ENCODE measurements around the gene KRTAP19-4.
"Not testable (repeated sequence)": the region's sequence is repeated elsewhere in the genome, so short reads cannot be mapped to it uniquely, and the experiment has no call there.

The KRTAP19-4 gene

DNA sequence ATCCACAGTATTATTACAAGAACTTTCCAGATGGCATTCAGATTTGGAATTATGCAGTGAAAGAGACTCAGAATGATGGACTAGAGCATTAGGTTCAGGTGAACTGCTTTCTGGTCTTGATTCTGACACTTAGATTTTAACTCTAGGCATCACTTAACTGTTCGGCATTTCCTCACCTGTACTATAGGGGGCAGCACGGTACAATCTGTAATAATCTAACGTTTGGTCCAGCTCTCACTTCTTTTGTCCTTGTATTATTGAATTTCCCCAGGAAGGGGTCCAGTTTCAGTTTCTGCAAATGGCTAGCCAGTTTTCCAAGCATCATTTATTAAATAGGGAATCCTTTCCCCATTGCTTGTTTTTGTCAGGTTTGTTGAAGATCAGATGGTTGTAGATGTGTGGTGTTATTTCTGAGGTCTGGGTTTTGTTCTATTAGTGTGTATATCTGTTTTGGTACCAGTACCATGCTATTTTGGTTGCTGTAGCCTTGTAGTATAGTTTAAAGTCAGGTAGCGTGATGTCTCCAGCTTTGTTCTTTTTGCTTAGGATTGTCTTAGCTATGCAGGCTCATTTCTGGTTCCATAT is 8.7 kb upstream of the KRTAP19-4 start:
- no CpG with 5 or more reads among the region's 4 CpGs for WGBS, 2 donors (ENCODE audit: extremely low coverage in 2 of 2, insufficient read length in 2 of 2, insufficient replicate concordance in 1 of 2)
- H2AK5ac ChIP-seq (ENCODE audit: low read depth, low read length); H3K18ac ChIP-seq (ENCODE audit: low read length); H3K27me3 ChIP-seq (ENCODE audit: control insufficient read depth in 3 of 3, insufficient read depth in 3 of 3, low read depth in 1 of 3, low read length in 3 of 3); H3K4me2 ChIP-seq (ENCODE audit: insufficient read depth, low read length, poor library complexity, severe bottlenecking); H3K4ac ChIP-seq (ENCODE audit: low read length); H3K9ac ChIP-seq (ENCODE audit: low read depth, low read length, poor library complexity); H4K91ac ChIP-seq (ENCODE audit: low read depth, low read length, poor library complexity); H3K9me3 ChIP-seq (replicated peaks in 1 of 2; ENCODE audit: control insufficient read depth in 2 of 2, insufficient read depth in 1 of 2, low read depth in 1 of 2, low read length in 2 of 2); H4K8ac ChIP-seq (ENCODE audit: low read depth, low read length); H2BK15ac ChIP-seq (ENCODE audit: low read length); H2BK120ac ChIP-seq (ENCODE audit: low read depth, low read length); H3K23ac ChIP-seq (ENCODE audit: low read depth, low read length, poor library complexity); H2AFZ ChIP-seq (ENCODE audit: low read length); H2BK12ac ChIP-seq (ENCODE audit: low read length); H3K14ac ChIP-seq (ENCODE audit: low read length); H3K4me3 ChIP-seq (ENCODE audit: low read length in 2 of 2); H2BK5ac ChIP-seq (ENCODE audit: low read length); H3K36me3 ChIP-seq (replicated peaks in 1 of 2; ENCODE audit: control insufficient read depth in 2 of 2, insufficient read depth in 2 of 2, low read length in 2 of 2); H3K79me1 ChIP-seq (ENCODE audit: low read depth, low read length); H3K27ac ChIP-seq (replicated peaks; ENCODE audit: low read length); H3K4me1 ChIP-seq (ENCODE audit: control insufficient read depth in 2 of 2, insufficient read depth in 1 of 2, low read depth in 1 of 2, low read length in 2 of 2): not testable (repeated sequence)
- DNase-seq (ENCODE audit: low spot score) = peak; percentile 8

DNA sequence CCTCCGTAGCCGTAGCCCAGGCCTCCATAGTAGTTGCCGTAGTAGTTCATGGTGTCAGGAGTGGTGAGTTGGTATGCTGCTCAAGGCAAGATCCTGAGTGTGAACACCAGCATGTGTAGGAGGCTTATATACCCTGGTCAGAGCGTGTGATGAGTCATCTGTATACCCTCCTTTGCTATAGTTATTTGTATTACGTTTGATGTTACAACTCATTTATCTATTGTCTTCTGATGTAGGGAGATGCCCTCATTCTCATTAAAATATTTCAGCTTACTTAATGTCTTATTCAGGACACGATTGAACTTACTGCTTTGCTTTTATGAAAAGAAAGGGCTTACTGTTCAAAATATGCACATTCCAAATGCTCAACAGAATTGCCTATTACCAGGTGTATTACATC is 5.1 kb upstream of the KRTAP19-4 start, which contains the start of gene KRTAP19-5:
Gene KRTAP19-5, minus strand, starts transcription at position 101 of the 400 bp plus-strand sequence. Its CDS starts 51 bp downstream, at position 50.
- Histone ChIP-seq H3K23ac (ENCODE audit: low read depth, low read length, poor library complexity) (no peak within 1 kb of the TSS), H4K91ac (ENCODE audit: low read depth, low read length, poor library complexity) (no peak within 1 kb of the TSS), H3K4me1 (ENCODE audit: control insufficient read depth in 2 of 2, insufficient read depth in 1 of 2, low read depth in 1 of 2, low read length in 2 of 2) (no peaks in the 10 kb centered on the region), H2BK120ac (ENCODE audit: low read depth, low read length) (no peak within 1 kb of the TSS), H2AK5ac (ENCODE audit: low read depth, low read length) (no peak within 1 kb of the TSS), H3K27me3 (ENCODE audit: control insufficient read depth in 3 of 3, insufficient read depth in 3 of 3, low read depth in 1 of 3, low read length in 3 of 3) (no peaks in the 10 kb centered on the region), H3K4me3 (ENCODE audit: low read length in 2 of 2) (no peak within 1 kb of the TSS), H2BK5ac (ENCODE audit: low read length) (no peak within 1 kb of the TSS), H3K9me3 (replicated peaks in 1 of 2; ENCODE audit: control insufficient read depth in 2 of 2, insufficient read depth in 1 of 2, low read depth in 1 of 2, low read length in 2 of 2) (no peaks in the 10 kb centered on the region), H3K36me3 (replicated peaks in 1 of 2; ENCODE audit: control insufficient read depth in 2 of 2, insufficient read depth in 2 of 2, low read length in 2 of 2) (no peaks in the 10 kb centered on the region), H3K27ac (replicated peaks; ENCODE audit: low read length) (no peak within 1 kb of the TSS), H2BK12ac (ENCODE audit: low read length) (no peak within 1 kb of the TSS), H3K14ac (ENCODE audit: low read length) (no peak within 1 kb of the TSS), H3K9ac (ENCODE audit: low read depth, low read length, poor library complexity) (no peak within 1 kb of the TSS), H2AFZ (ENCODE audit: low read length) (no peak within 1 kb of the TSS), H2BK15ac (ENCODE audit: low read length) (no peak within 1 kb of the TSS), H3K79me1 (ENCODE audit: low read depth, low read length) (no peaks in the 10 kb centered on the region), H3K18ac (ENCODE audit: low read length) (peak within 1 kb of the TSS; percentile 20), H4K8ac (ENCODE audit: low read depth, low read length) (no peak within 1 kb of the TSS), H3K4me2 (ENCODE audit: insufficient read depth, low read length, poor library complexity, severe bottlenecking) (no peak within 1 kb of the TSS), H3K4ac (ENCODE audit: low read length) (no peak within 1 kb of the TSS)
- no CpG with 5 or more reads among the region's 6 CpGs for WGBS, 2 donors (ENCODE audit: extremely low coverage in 2 of 2, insufficient read length in 2 of 2, insufficient replicate concordance in 1 of 2)
- no peak for DNase-seq (ENCODE audit: low spot score)

GRCh38 chr21:30491963-30492428 is 5.0 kb downstream of the KRTAP19-4 start, which contains the start of gene KRTAP19-3:
Gene KRTAP19-3, minus strand, starts transcription at chr21:30492013. Its CDS starts 56 bp downstream, at chr21:30491957.
- DNase-seq (ENCODE audit: low spot score) = no peak
- H4K91ac ChIP-seq (ENCODE audit: low read depth, low read length, poor library complexity) = no peak within 1 kb of the TSS
- no peak within 1 kb of the TSS for H3K23ac ChIP-seq (ENCODE audit: low read depth, low read length, poor library complexity)
- H2BK12ac ChIP-seq (ENCODE audit: low read length) = no peak within 1 kb of the TSS
- H3K27me3 ChIP-seq (ENCODE audit: control insufficient read depth in 3 of 3, insufficient read depth in 3 of 3, low read depth in 1 of 3, low read length in 3 of 3) = no peaks in the 10 kb centered on the region
- H3K4ac ChIP-seq (ENCODE audit: low read length) = no peak within 1 kb of the TSS
- no peak within 1 kb of the TSS for H2AFZ ChIP-seq (ENCODE audit: low read length)
- H4K8ac ChIP-seq (ENCODE audit: low read depth, low read length) = no peak within 1 kb of the TSS
- no peak within 1 kb of the TSS for H3K9ac ChIP-seq (ENCODE audit: low read depth, low read length, poor library complexity)
- H2AK5ac ChIP-seq (ENCODE audit: low read depth, low read length) = no peak within 1 kb of the TSS
- no peaks in the 10 kb centered on the region for H3K9me3 ChIP-seq (replicated peaks in 1 of 2; ENCODE audit: control insufficient read depth in 2 of 2, insufficient read depth in 1 of 2, low read depth in 1 of 2, low read length in 2 of 2)
- no peak within 1 kb of the TSS for H2BK15ac ChIP-seq (ENCODE audit: low read length)
- H3K4me2 ChIP-seq (ENCODE audit: insufficient read depth, low read length, poor library complexity, severe bottlenecking) = no peak within 1 kb of the TSS
- no peaks in the 10 kb centered on the region for H3K79me1 ChIP-seq (ENCODE audit: low read depth, low read length)
- H2BK5ac ChIP-seq (ENCODE audit: low read length) = no peak within 1 kb of the TSS
- no peaks in the 10 kb centered on the region for H3K36me3 ChIP-seq (replicated peaks in 1 of 2; ENCODE audit: control insufficient read depth in 2 of 2, insufficient read depth in 2 of 2, low read length in 2 of 2)
- H3K14ac ChIP-seq (ENCODE audit: low read length) = no peak within 1 kb of the TSS
- H3K27ac ChIP-seq (replicated peaks; ENCODE audit: low read length) = no peak within 1 kb of the TSS
- WGBS, 2 donors (ENCODE audit: extremely low coverage in 2 of 2, insufficient read length in 2 of 2, insufficient replicate concordance in 1 of 2) = no CpG with 5 or more reads among the region's 2 CpGs
- no peak within 1 kb of the TSS for H3K18ac ChIP-seq (ENCODE audit: low read length)
- H3K4me3 ChIP-seq (ENCODE audit: low read length in 2 of 2) = no peak within 1 kb of the TSS
- no peak within 1 kb of the TSS for H2BK120ac ChIP-seq (ENCODE audit: low read depth, low read length)
- no peaks in the 10 kb centered on the region for H3K4me1 ChIP-seq (ENCODE audit: control insufficient read depth in 2 of 2, insufficient read depth in 1 of 2, low read depth in 1 of 2, low read length in 2 of 2)

DNA sequence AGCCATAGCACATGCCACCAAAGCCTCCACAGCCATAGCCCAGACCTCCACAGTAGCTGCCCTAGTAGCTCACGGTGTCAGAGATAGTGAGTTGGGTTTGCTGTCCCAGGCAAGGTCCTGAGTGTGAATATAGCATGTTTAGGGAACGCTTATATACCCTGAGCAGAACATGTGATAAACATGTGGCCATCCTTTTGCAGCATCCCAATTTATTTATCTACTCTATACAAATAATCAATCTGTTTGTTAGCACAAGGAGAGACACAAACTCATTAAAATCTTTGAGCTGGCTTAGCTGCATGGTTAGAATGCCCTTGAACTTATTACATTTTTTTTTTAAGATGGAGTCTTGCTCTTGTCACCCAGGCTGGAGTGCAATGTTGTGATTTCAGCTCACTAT is 9.6 kb downstream of the KRTAP19-4 start, which contains the start of gene KRTAP19-2:
Gene KRTAP19-2, minus strand, starts transcription at position 101 of the 400 bp plus-strand sequence. Its CDS starts 88 bp downstream, at position 13.
- H3K27ac ChIP-seq (replicated peaks; ENCODE audit: low read length) = no peak within 1 kb of the TSS
- H2AK5ac ChIP-seq (ENCODE audit: low read depth, low read length) = no peak within 1 kb of the TSS
- no peak within 1 kb of the TSS for H2BK5ac ChIP-seq (ENCODE audit: low read length)
- H3K14ac ChIP-seq (ENCODE audit: low read length) = no peak within 1 kb of the TSS
- H3K9ac ChIP-seq (ENCODE audit: low read depth, low read length, poor library complexity) = no peak within 1 kb of the TSS
- H3K27me3 ChIP-seq (ENCODE audit: control insufficient read depth in 3 of 3, insufficient read depth in 3 of 3, low read depth in 1 of 3, low read length in 3 of 3) = no peaks in the 10 kb centered on the region
- no peaks in the 10 kb centered on the region for H3K36me3 ChIP-seq (replicated peaks in 1 of 2; ENCODE audit: control insufficient read depth in 2 of 2, insufficient read depth in 2 of 2, low read length in 2 of 2)
- no peak within 1 kb of the TSS for H4K8ac ChIP-seq (ENCODE audit: low read depth, low read length)
- H3K9me3 ChIP-seq (replicated peaks in 1 of 2; ENCODE audit: control insufficient read depth in 2 of 2, insufficient read depth in 1 of 2, low read depth in 1 of 2, low read length in 2 of 2) = peaks cover 0 to 1% of the 10 kb centered on the region in 2 donors
- no peak within 1 kb of the TSS for H3K4me2 ChIP-seq (ENCODE audit: insufficient read depth, low read length, poor library complexity, severe bottlenecking)
- no CpG with 5 or more reads among the region's 2 CpGs for WGBS, 2 donors (ENCODE audit: extremely low coverage in 2 of 2, insufficient read length in 2 of 2, insufficient replicate concordance in 1 of 2)
- H2BK15ac ChIP-seq (ENCODE audit: low read length) = no peak within 1 kb of the TSS
- no peaks in the 10 kb centered on the region for H3K79me1 ChIP-seq (ENCODE audit: low read depth, low read length)
- no peaks in the 10 kb centered on the region for H3K4me1 ChIP-seq (ENCODE audit: control insufficient read depth in 2 of 2, insufficient read depth in 1 of 2, low read depth in 1 of 2, low read length in 2 of 2)
- DNase-seq (ENCODE audit: low spot score) = no peak
- H2BK120ac ChIP-seq (ENCODE audit: low read depth, low read length) = no peak within 1 kb of the TSS
- no peak within 1 kb of the TSS for H3K18ac ChIP-seq (ENCODE audit: low read length)
- H2AFZ ChIP-seq (ENCODE audit: low read length) = no peak within 1 kb of the TSS
- peak within 1 kb of the TSS in 1 of 2 donors; percentile 63 for H3K4me3 ChIP-seq (ENCODE audit: low read length in 2 of 2)
- no peak within 1 kb of the TSS for H3K4ac ChIP-seq (ENCODE audit: low read length)
- no peak within 1 kb of the TSS for H4K91ac ChIP-seq (ENCODE audit: low read depth, low read length, poor library complexity)
- H2BK12ac ChIP-seq (ENCODE audit: low read length) = no peak within 1 kb of the TSS
- no peak within 1 kb of the TSS for H3K23ac ChIP-seq (ENCODE audit: low read depth, low read length, poor library complexity)

All from neuronal stem cell (in vitro differentiated cells).